Coronary artery (tissue), 2 donors: Measurements from ENCODE around the gene ANKRD62.

Experiments used
- DNase-seq: peaks from one replicate; pipeline ENCODE4 v3.0.0-alpha.2; 2017; ENCODE audit warnings: low spot score
- H3K27ac ChIP-seq, 2 donors: fragments of 200-600 bp; sonication (generic); one replicate each; pipeline ENCODE4 v1.5.1; 2016 to 2019
- H3K4me3 ChIP-seq: fragments of 200-600 bp; sonication (generic); 2 replicates; pipeline ENCODE4 v1.5.1; 2016; ENCODE audit warnings: mild to moderate bottlenecking, moderate library complexity
- TF ChIP-seq, protein P1 (sequence below): fragments of 200-600 bp; sonication (generic); IDR thresholded peaks from one replicate; pipeline ENCODE4 v1.5.1; 2019; ENCODE audit warnings: antibody characterized with exemption

The ANKRD62 gene

DNA sequence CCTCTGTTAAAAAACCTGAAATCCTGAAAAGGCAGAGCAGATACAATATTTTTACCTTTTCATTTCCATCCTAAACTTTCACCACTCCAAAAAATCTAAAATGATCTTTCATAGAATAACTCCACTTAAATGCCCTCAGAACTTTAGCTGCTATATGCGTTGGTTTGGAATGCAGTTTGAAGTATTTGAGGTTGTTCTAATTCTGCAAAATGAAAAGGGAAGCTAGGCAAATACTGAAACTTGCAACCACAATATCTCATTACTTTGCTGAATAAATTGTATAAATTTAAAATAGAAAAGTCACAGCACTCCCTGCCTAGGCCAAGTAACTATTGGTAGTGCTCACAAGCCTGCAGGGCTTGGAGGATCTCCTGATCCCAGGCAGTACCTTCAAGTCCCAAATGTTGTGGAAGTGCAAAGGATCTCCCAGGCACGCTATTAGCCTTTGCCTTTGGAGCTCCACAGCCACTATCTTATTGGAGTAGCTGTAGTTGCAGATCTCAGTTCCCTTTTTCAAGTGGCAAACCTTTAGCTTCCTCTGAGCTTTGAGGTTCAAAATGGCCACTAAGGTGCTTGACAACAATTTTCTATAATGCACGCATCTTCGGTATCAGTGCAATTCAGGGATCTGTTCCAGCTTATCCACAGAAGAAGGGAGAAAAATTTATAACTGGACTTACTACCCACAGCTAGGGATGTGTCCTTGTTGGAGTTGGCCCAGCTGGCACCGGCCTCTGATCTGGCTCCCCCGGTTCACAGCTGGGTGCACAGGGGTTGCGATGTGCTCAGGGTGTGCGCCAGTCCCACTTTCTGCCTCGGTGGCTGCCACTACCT lies 43.4 kb upstream of the ANKRD62 start:
- no peak for DNase-seq
- no peak overlapping the region for H3K27ac ChIP-seq
- TF ChIP-seq, protein P1, sequence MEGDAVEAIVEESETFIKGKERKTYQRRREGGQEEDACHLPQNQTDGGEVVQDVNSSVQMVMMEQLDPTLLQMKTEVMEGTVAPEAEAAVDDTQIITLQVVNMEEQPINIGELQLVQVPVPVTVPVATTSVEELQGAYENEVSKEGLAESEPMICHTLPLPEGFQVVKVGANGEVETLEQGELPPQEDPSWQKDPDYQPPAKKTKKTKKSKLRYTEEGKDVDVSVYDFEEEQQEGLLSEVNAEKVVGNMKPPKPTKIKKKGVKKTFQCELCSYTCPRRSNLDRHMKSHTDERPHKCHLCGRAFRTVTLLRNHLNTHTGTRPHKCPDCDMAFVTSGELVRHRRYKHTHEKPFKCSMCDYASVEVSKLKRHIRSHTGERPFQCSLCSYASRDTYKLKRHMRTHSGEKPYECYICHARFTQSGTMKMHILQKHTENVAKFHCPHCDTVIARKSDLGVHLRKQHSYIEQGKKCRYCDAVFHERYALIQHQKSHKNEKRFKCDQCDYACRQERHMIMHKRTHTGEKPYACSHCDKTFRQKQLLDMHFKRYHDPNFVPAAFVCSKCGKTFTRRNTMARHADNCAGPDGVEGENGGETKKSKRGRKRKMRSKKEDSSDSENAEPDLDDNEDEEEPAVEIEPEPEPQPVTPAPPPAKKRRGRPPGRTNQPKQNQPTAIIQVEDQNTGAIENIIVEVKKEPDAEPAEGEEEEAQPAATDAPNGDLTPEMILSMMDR = no peak
- H3K4me3 ChIP-seq = no peak overlapping the region

GRCh38 chr18:12052866-12053265 lies 40.8 kb upstream of the ANKRD62 start:
- Histone ChIP-seq H3K4me3 (no peak overlapping the region), H3K27ac (no peak overlapping the region)
- no peak for DNase-seq
- TF ChIP-seq, protein P1 = no peak

GRCh38 chr18:12053289-12053688 lies 40.4 kb upstream of the ANKRD62 start:
- H3K4me3 ChIP-seq = no peak overlapping the region
- TF ChIP-seq, protein P1 = no peak
- DNase-seq = no peak
- H3K27ac ChIP-seq = no peak overlapping the region

GRCh38 chr18:12056034-12056883 lies 37.4 kb upstream of the ANKRD62 start:
- Histone ChIP-seq H3K4me3 (no peak overlapping the region), H3K27ac (no peak overlapping the region)
- DNase-seq = no peak
- TF ChIP-seq, protein P1 = no peak

DNA sequence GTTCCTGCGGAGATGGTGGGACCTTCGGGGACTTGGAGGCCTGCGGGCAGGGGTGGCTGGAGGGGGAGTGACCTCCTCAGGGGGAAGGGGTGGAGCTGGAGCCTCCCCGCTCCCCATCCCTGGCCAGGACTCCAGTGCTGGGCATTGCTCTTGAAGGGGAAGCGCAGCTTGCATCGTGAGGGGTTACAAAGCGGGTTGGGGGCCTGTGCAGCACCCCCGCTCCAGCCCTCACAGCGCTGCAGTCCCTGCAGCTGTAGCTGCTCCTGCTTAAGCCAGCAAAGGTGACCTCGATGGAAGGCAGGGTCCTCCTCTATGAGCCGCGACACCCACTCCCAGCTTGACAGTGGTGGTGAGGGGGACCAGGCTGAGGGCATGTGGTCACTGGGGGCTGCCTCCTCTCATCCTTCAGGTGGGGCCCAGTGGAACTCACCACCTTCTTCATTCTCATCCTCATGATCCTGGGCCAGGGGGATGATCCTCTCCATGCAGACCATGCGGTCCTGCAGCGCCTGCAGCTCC lies 36.7 kb upstream of the ANKRD62 start:
- H3K4me3 ChIP-seq = no peak overlapping the region
- TF ChIP-seq, protein P1 = no peak
- no peak overlapping the region for H3K27ac ChIP-seq
- no peak for DNase-seq

DNA sequence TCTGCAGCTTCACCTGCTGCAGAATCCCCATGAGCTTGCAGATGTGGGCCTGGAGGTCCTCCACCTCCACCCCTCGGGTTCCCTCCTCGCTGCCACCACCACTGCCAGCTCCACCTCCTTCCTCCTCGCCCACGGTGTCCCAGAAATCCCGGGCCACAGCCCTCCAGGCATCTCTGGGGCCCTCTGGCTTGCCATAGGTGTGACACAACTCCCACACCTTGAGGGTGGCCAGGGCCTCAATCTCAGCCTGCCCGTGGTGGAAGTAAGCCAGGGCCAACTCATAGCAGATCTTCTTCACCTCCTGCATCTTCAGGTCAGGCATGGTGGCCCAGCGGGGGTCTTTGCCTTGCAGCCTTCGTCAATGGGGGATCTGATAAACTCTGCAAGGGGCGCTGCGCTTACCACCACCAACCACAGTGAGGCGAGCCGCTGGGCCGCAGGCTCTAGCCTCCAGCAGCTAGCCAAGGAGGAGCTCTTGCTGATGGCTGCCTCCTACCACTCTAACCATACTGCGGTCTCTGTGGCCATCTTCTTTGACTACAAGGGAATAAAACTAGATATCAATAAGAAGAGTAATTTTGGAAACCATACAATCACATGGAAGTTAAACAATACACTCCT lies 36.1 kb upstream of the ANKRD62 start:
- TF ChIP-seq, protein P1 = no peak
- DNase-seq = no peak
- H3K4me3 ChIP-seq = no peak overlapping the region

More for the DNA sequence above, 36.1 kb upstream of the ANKRD62 start:
- no peak overlapping the region for H3K27ac ChIP-seq
